Caki2 (cell line): ENCODE data around the gene RAB42. TPM values are rescaled to one million over a fixed set of nuclear protein-coding genes. Genes with fewer than 3 reads are reported as not detected.
"Not testable (repeated sequence)": the region's sequence is repeated elsewhere in the genome, so short reads cannot be mapped to it uniquely, and the experiment has no call there.

ENCODE experiments used
- DNase-seq: peaks from one replicate; pipeline ENCODE4 v3.0.0-alpha.2; 2015; ENCODE audit warnings: low read depth
- in situ Hi-C: cut with HindIII; loops from 2 replicates; pipeline ENCODE4 v1.10.0; 2016; ENCODE audit warnings: low sequenced_read_pairs, low pct_unique_long_range_greater_than_20kb, mixed read lengths
- total RNA-seq: library from RNA; depleted of rRNA; stranded (reverse); fragments of >200 nt; shearing (Covaris generic); gene quantifications from 2 replicates; pipeline ENCODE4 v1.2.3, GENCODE V29; 2014; ENCODE audit warnings: low replicate concordance

RAB42 gene
- total RNA-seq, 1 experiment from 2014 or later: not detected

GRCh38 chr1:28580722-28581530 lies 11.1 kb upstream of the RAB42 start:
- peak; percentile 38 for DNase-seq
- in situ Hi-C loops: no loop called here

- in situ Hi-C loops: no loop called here
Observed at GRCh38 chr1:28581531-28582247, 10.4 kb upstream of the RAB42 start.

GRCh38 chr1:28582248-28582615 lies 9.8 kb upstream of the RAB42 start:
- no peak for DNase-seq

More at GRCh38 chr1:28581531-28582247, 10.4 kb upstream of the RAB42 start:
- DNase-seq: peak; percentile 90

GRCh38 chr1:28586585-28587391 lies 5.3 kb upstream of the RAB42 start:
- in situ Hi-C loops, DNase-seq: not testable (repeated sequence)

More at GRCh38 chr1:28582248-28582615, 9.8 kb upstream of the RAB42 start:
- in situ Hi-C loops: no loop called here

GRCh38 chr1:28592321-28593071 lies 431 bp downstream of the RAB42 start:
- no peak for DNase-seq
- in situ Hi-C loops: no loop called here

GRCh38 chr1:28593988-28594356 lies 1.9 kb downstream of the RAB42 start:
- DNase-seq, in situ Hi-C loops: not testable (repeated sequence)

GRCh38 chr1:28594686-28595411 lies 2.8 kb downstream of the RAB42 start:
- in situ Hi-C loops, DNase-seq: not testable (repeated sequence)

GRCh38 chr1:28595412-28596191 lies 3.5 kb downstream of the RAB42 start:
- in situ Hi-C loops: no loop called here

GRCh38 chr1:28596276-28596675 lies 4.2 kb downstream of the RAB42 start:
- in situ Hi-C loops: not testable (repeated sequence)

More at GRCh38 chr1:28595412-28596191, 3.5 kb downstream of the RAB42 start:
- DNase-seq: no peak

GRCh38 chr1:28601696-28602095 lies 9.6 kb downstream of the RAB42 start:
- in situ Hi-C loops: no loop called here
- DNase-seq: peak; percentile 72

More at GRCh38 chr1:28596276-28596675, 4.2 kb downstream of the RAB42 start:
- not testable (repeated sequence) for DNase-seq

- in situ Hi-C loops: no loop called here
Observed at GRCh38 chr1:28602536-28603439, 10.7 kb downstream of the RAB42 start.

GRCh38 chr1:28604411-28604810 lies 12.3 kb downstream of the RAB42 start:
- in situ Hi-C loops: no loop called here
- DNase-seq: no peak

More at GRCh38 chr1:28602536-28603439, 10.7 kb downstream of the RAB42 start:
- peak; percentile 50 for DNase-seq

GRCh38 chr1:28604962-28605361 lies 12.9 kb downstream of the RAB42 start:
- DNase-seq: no peak
- in situ Hi-C loops: no loop called here

- in situ Hi-C loops: no loop called here
- DNase-seq: no peak
Observed at GRCh38 chr1:28606771-28607170, 14.7 kb downstream of the RAB42 start.

- in situ Hi-C loops: no loop called here
- DNase-seq: no peak
Observed at GRCh38 chr1:28613175-28613574, 21.1 kb downstream of the RAB42 start.

GRCh38 chr1:28631713-28632112 lies 39.6 kb downstream of the RAB42 start:
- DNase-seq: no peak
- in situ Hi-C loops: no loop called here
